ENCODE results near the gene MEST. TPM values are rescaled to one million over a fixed set of nuclear protein-coding genes. Genes with fewer than 3 reads are reported as not detected.

MEST gene
- total and polyA plus RNA-seq, 2 donors (not counting 3 experiments of a cell fraction or from before 2014, with no cell fraction given): 46.7 to 52.6 TPM

DNA sequence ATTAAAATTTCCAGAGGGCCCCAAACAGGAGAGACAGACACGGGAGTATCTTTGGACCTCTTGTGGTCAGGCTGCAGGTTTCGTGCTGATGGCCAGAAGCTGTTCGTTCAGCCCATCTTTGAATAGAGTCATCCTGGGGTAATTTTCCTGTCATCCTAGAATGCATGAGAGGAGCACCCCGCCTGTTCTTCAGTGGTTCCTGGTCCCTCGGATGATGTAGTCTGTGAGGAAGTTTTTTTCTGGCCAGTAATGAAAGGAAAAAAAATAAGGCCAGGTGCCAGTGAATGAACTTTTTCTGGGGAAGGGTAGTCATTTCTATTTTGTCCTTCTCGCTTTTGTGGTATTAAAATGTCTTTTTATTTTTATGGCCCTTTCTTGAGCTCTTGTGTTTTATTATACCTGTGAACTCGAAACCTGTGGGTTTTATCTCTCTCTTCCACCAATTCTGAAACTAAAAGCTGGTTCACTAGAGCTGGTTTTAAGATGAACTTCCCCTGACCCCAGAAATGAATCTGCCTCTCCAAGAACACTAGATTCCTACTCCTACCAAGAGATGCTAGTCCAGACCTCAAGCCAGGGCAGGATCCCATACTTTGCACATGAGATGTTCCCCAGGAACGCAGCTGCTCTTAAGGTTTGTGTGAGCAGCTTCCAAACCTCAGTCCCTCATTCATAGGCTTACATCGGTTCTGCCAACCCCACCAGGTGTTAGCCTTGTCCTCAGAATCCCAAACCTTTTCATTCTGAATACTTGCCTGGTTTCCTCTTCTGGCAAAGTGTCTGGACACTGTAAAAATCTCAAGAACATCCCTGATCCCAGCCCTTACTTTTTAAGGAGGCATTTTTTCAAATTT is 15.4 kb upstream of the MEST start:
- Histone ChIP-seq H4K20me1 (replicated peaks; ENCODE audit: control insufficient read depth, extremely low read depth, insufficient read depth, low read length) (no peaks in the 10 kb centered on the region), H3K27me3 (ENCODE audit: control insufficient read depth in 2 of 2, insufficient read depth in 2 of 2, low read length in 2 of 2) (peaks cover 0 to 2% of the 10 kb centered on the region in 2 experiments), H3K9me1 (replicated peaks; ENCODE audit: control insufficient read depth, extremely low read depth, insufficient read depth, low read length) (no peaks in the 10 kb centered on the region), H3K4me2 (ENCODE audit: insufficient read depth, low read length) (no peak overlapping the region), H3K79me2 (ENCODE audit: control insufficient read depth, insufficient read depth, low read length) (no peaks in the 10 kb centered on the region), H3K4me1 (ENCODE audit: control insufficient read depth, extremely low read depth, insufficient read depth, low read length) (no peaks in the 10 kb centered on the region), H3K9me3 (replicated peaks; ENCODE audit: control insufficient read depth, insufficient read depth, low read length) (no peaks in the 10 kb centered on the region), H3K36me3 (ENCODE audit: control insufficient read depth in 2 of 2, extremely low read depth in 1 of 2, insufficient read depth in 2 of 2, low read length in 2 of 2) (no peaks in the 10 kb centered on the region), H3K4me3 (replicated peaks in 1 of 3; ENCODE audit: insufficient read depth in 1 of 3, low read depth in 1 of 3, low read length in 3 of 3) (no peak overlapping the region), H3K9ac (replicated peaks; ENCODE audit: extremely low read depth, insufficient read depth, low read length) (no peak overlapping the region), H3K27ac (ENCODE audit: insufficient read depth, low read depth, low read length) (no peak overlapping the region), H2AFZ (ENCODE audit: low read depth, low read length) (no peak overlapping the region)
- intact Hi-C loops (cut with micrococcal nuclease) (no loop called here), dilution Hi-C loops (cut with MboI; ENCODE audit: extremely low pct_ligation_motif_present, low sequenced_read_pairs) (no loop called here)
- ChIA-PET CTCF (interaction anchor here (0.8 to 1.7 kb wide), 3 partner anchors 11 to 84 kb away, joined by 3 to 5 read pairs (median 3); no protein-coding TSS in a partner anchor), POLR2A (no interaction called here)
- DNase-seq (ENCODE audit: low read depth, low spot score) (no peak), FAIRE-seq (no peak)
- BruUV-seq (replicated peaks): no TSS peak
- TF ChIP-seq POLR2A (IDR thresholded peaks at IDR 0.05; ENCODE audit: low read depth, low read length) (no peak), POLR2AphosphoS5 (IDR thresholded peaks at IDR 0.05; ENCODE audit: insufficient read depth, low read depth, low read length) (no peak), FOS (IDR thresholded peaks at IDR 0.05; ENCODE audit: borderline replicate concordance, insufficient read depth, low read length) (no peak), JUN (IDR thresholded peaks at IDR 0.05; ENCODE audit: borderline replicate concordance, insufficient read depth, insufficient read length, low read depth) (no peak), CTCF (IDR thresholded peaks at IDR 0.05; ENCODE audit: extremely low read depth in 1 of 2, insufficient read depth in 1 of 2, low read depth in 1 of 2, low read length in 2 of 2) (no peak), MYC (IDR thresholded peaks at IDR 0.05; ENCODE audit: low read depth, low read length) (no peak), EZH2 (IDR thresholded peaks at IDR 0.05; ENCODE audit: borderline replicate concordance, low read depth, low read length, severe bottlenecking) (no peak), GATA2 (IDR thresholded peaks at IDR 0.05; ENCODE audit: insufficient read depth, insufficient read length, low read depth, low read length) (no peak)
- TF ChIP-seq, protein P1, sequence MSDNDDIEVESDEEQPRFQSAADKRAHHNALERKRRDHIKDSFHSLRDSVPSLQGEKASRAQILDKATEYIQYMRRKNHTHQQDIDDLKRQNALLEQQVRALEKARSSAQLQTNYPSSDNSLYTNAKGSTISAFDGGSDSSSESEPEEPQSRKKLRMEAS (IDR thresholded peaks at IDR 0.05; ENCODE audit: insufficient read depth, insufficient read length): no peak
